ENCODE results near the gene TLE6.

TLE6 gene

GRCh38 chr19:3033595-3034405 is 56.4 kb downstream of the TLE6 start:
- no peak for TF ChIP-seq FOXP2 (optimal IDR thresholded peaks at IDR 0.05; ENCODE audit: borderline replicate concordance, extremely low read depth, extremely low read length, insufficient read depth)

- no peak for TF ChIP-seq FOXP2 (optimal IDR thresholded peaks at IDR 0.05; ENCODE audit: borderline replicate concordance, extremely low read depth, extremely low read length, insufficient read depth)
- TF ChIP-seq POLR2AphosphoS5 (IDR thresholded peaks at IDR 0.05; ENCODE audit: low read depth, low read length) = no peak
- TF ChIP-seq, protein P1, sequence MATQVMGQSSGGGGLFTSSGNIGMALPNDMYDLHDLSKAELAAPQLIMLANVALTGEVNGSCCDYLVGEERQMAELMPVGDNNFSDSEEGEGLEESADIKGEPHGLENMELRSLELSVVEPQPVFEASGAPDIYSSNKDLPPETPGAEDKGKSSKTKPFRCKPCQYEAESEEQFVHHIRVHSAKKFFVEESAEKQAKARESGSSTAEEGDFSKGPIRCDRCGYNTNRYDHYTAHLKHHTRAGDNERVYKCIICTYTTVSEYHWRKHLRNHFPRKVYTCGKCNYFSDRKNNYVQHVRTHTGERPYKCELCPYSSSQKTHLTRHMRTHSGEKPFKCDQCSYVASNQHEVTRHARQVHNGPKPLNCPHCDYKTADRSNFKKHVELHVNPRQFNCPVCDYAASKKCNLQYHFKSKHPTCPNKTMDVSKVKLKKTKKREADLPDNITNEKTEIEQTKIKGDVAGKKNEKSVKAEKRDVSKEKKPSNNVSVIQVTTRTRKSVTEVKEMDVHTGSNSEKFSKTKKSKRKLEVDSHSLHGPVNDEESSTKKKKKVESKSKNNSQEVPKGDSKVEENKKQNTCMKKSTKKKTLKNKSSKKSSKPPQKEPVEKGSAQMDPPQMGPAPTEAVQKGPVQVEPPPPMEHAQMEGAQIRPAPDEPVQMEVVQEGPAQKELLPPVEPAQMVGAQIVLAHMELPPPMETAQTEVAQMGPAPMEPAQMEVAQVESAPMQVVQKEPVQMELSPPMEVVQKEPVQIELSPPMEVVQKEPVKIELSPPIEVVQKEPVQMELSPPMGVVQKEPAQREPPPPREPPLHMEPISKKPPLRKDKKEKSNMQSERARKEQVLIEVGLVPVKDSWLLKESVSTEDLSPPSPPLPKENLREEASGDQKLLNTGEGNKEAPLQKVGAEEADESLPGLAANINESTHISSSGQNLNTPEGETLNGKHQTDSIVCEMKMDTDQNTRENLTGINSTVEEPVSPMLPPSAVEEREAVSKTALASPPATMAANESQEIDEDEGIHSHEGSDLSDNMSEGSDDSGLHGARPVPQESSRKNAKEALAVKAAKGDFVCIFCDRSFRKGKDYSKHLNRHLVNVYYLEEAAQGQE (IDR thresholded peaks at IDR 0.05; ENCODE audit: insufficient read depth in 1 of 2, low read depth in 2 of 2, low read length in 2 of 2) = no peak
- no peak for TF ChIP-seq SIN3A (IDR thresholded peaks at IDR 0.05; ENCODE audit: borderline replicate concordance, insufficient read depth, low read length)
- no peak for TF ChIP-seq TAF1 (IDR thresholded peaks at IDR 0.05; ENCODE audit: borderline replicate concordance, insufficient read depth, low read length)
Measured at GRCh38 chr19:3034406-3034655, 57.0 kb downstream of the TLE6 start.

DNA sequence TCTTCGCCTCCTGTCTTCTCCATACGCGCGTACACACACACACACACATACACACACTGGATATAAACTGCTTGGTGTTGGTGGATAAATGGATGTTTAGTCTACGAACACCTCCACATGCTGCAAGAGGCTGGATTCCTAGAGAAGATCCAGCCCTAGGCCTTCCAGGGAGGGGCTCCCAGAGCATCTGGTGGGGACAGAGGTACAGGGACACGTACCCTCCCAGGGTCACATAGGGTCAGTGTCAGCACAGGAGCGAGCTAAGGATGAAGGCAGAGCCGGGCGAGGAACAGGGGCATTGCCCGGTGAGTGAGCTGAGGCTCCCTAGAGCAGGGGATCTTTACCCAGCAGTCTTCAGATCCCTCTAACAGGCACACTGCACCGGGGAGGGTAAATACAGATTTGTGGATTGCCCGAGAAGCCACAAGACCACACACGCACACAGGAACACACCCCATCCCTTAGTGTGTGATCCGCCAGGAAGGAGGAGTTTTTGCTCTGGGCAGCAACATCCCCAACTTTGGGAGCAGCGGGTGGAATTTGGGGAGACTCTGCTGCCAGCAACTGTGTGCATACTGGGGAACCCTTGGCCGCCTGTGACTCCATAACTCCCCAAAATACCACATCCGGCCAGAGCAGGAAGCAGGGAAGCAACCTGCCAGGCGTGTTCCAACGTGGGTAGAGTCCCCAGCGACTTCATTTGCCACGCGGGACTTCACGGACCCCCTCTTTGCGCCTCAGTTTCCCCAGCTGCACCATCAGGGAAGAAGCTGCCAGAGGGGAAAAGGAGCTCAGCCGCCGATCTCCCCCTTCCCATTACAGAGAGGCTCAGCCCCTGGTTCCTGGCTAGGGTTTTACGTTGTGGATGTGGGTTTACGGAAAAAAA is 57.5 kb downstream of the TLE6 start:
- TF ChIP-seq TAF1 (IDR thresholded peaks at IDR 0.05; ENCODE audit: borderline replicate concordance, insufficient read depth, low read length) (0 out of 2 replicates have a peak, but pooled peaks have one; percentile 13), SIN3A (IDR thresholded peaks at IDR 0.05; ENCODE audit: borderline replicate concordance, insufficient read depth, low read length) (no peak)

GRCh38 chr19:3035542-3036118 is 58.3 kb downstream of the TLE6 start:
- TF ChIP-seq SIN3A (IDR thresholded peaks at IDR 0.05; ENCODE audit: borderline replicate concordance, insufficient read depth, low read length) (no peak), TAF1 (IDR thresholded peaks at IDR 0.05; ENCODE audit: borderline replicate concordance, insufficient read depth, low read length) (no peak), FOXP2 (optimal IDR thresholded peaks at IDR 0.05; ENCODE audit: borderline replicate concordance, extremely low read depth, extremely low read length, insufficient read depth) (no peak), POLR2AphosphoS5 (IDR thresholded peaks at IDR 0.05; ENCODE audit: low read depth, low read length) (0 out of 2 replicates have a peak, but pooled peaks have one; percentile 38)
- TF ChIP-seq, protein P1 (IDR thresholded peaks at IDR 0.05; ENCODE audit: insufficient read depth in 1 of 2, low read depth in 2 of 2, low read length in 2 of 2) = no peak

- peak; percentile 56 for TF ChIP-seq FOXP2 (optimal IDR thresholded peaks at IDR 0.05; ENCODE audit: borderline replicate concordance, extremely low read depth, extremely low read length, insufficient read depth)
- no peak for TF ChIP-seq SIN3A (IDR thresholded peaks at IDR 0.05; ENCODE audit: borderline replicate concordance, insufficient read depth, low read length)
- TF ChIP-seq TAF1 (IDR thresholded peaks at IDR 0.05; ENCODE audit: borderline replicate concordance, insufficient read depth, low read length) = peak; percentile 37; the same call in 1 of the 2 replicates
Measured at GRCh38 chr19:3036119-3036976, 59.0 kb downstream of the TLE6 start.

DNA sequence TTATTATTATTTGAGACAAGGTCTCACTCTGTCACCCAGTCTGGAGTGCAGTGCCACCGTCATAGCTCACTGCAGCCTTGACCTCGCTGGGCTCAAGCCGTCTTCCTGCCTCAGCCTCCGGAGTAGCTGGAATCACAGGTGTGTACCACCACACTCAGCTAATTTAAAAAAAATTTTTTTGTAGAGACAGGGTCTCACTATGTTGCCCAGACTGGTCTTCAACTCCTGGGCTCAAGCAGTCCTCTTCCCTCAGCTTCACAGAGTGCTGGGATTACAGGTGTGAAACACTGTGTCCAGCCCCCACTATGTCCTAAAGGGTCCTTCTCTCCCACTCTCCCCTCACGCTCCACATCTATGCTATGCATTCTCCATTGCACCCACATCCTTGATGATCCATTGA is 60.9 kb downstream of the TLE6 start:
- TF ChIP-seq FOXP2 (optimal IDR thresholded peaks at IDR 0.05; ENCODE audit: borderline replicate concordance, extremely low read depth, extremely low read length, insufficient read depth) = no peak
- TF ChIP-seq SIN3A (IDR thresholded peaks at IDR 0.05; ENCODE audit: borderline replicate concordance, insufficient read depth, low read length) = no peak
- TF ChIP-seq POLR2AphosphoS5 (IDR thresholded peaks at IDR 0.05; ENCODE audit: low read depth, low read length) = no peak
- TF ChIP-seq, protein P1 (IDR thresholded peaks at IDR 0.05; ENCODE audit: insufficient read depth in 1 of 2, low read depth in 2 of 2, low read length in 2 of 2) = no peak
- TF ChIP-seq TAF1 (IDR thresholded peaks at IDR 0.05; ENCODE audit: borderline replicate concordance, insufficient read depth, low read length) = no peak

All from PFSK-1 (cell line).